HG02870 (cell line): Measurements from ENCODE around the gene PLA2G4C.

ENCODE experiments used
- ATAC-seq: cut with Tn5 transposase; IDR thresholded peaks from one replicate; pipeline ENCODE4 v1.9.1; 2021; ENCODE audit warnings: mild to moderate bottlenecking, moderate library complexity; ENCODE audit not compliant: unreplicated experiment

Gene PLA2G4C

GRCh38 chr19:48061401-48062344 lies 48.9 kb downstream of the PLA2G4C start:
- no peak for ATAC-seq

- no peak for ATAC-seq
These were observed 50.2 kb downstream of the PLA2G4C start for GRCh38 chr19:48060381-48060780.

- no peak for ATAC-seq
These were observed 51.3 kb downstream of the PLA2G4C start for GRCh38 chr19:48059331-48059730.

- ATAC-seq = no peak
These were observed 56.8 kb downstream of the PLA2G4C start for GRCh38 chr19:48053856-48054255.

- ATAC-seq = no peak
These were observed 57.5 kb downstream of the PLA2G4C start for GRCh38 chr19:48053076-48053475.

- no peak for ATAC-seq
These were observed 59.1 kb downstream of the PLA2G4C start for GRCh38 chr19:48051335-48052033.

GRCh38 chr19:48044561-48044960 lies 66.1 kb downstream of the PLA2G4C start:
- no peak for ATAC-seq

GRCh38 chr19:48043675-48044258 lies 66.8 kb downstream of the PLA2G4C start, which contains the start of gene CABP5:
Gene CABP5 (minus strand): TSS chr19:48044079. CDS start chr19:48043922, 157 bp downstream.
- ATAC-seq = no peak

- ATAC-seq = no peak
These were observed 68.6 kb downstream of the PLA2G4C start for GRCh38 chr19:48041877-48042580.

GRCh38 chr19:48036765-48037164 lies 73.9 kb downstream of the PLA2G4C start:
- no peak for ATAC-seq

- no peak for ATAC-seq
These were observed 77.0 kb downstream of the PLA2G4C start for GRCh38 chr19:48033604-48034003.

GRCh38 chr19:48030073-48030472 lies 80.5 kb downstream of the PLA2G4C start:
- no peak for ATAC-seq

- ATAC-seq = no peak
These were observed 81.2 kb downstream of the PLA2G4C start for GRCh38 chr19:48029431-48029830.

GRCh38 chr19:48025480-48025879 lies 85.1 kb downstream of the PLA2G4C start:
- no peak for ATAC-seq

GRCh38 chr19:48023518-48023917 lies 87.1 kb downstream of the PLA2G4C start:
- no peak for ATAC-seq

GRCh38 chr19:48023011-48023410 lies 87.6 kb downstream of the PLA2G4C start:
- no peak for ATAC-seq

- ATAC-seq = no peak
These were observed 89.9 kb downstream of the PLA2G4C start for GRCh38 chr19:48020686-48021085.

GRCh38 chr19:48010932-48011758 lies 99.5 kb downstream of the PLA2G4C start:
- ATAC-seq = no peak

GRCh38 chr19:48006762-48007161 lies 103.9 kb downstream of the PLA2G4C start:
- no peak for ATAC-seq

GRCh38 chr19:48004236-48004635 lies 106.4 kb downstream of the PLA2G4C start:
- no peak for ATAC-seq
